Caco-2 (cell line): ENCODE measurements around the gene TAB3. TPM values are rescaled to one million over a fixed set of nuclear protein-coding genes. Genes with fewer than 3 reads are reported as not detected.

ENCODE experiments used
- BruUV-seq: library from RNA; stranded (reverse); fragments of 400-500 nt; replicated peaks from 2 replicates; lab custom pipeline; 2021; lab: Mats Ljungman, UMichigan
- CTCF ChIA-PET: fragments of 300-600 bp; sonication (Branson Sonifier 250); formaldehyde crosslinking; loops from one replicate; lab custom pipeline; 2022; ENCODE audit warnings: antibody characterized with exemption; lab: Charles Lee
- POLR2A ChIA-PET: fragments of 300-600 bp; sonication (Branson Sonifier 250); formaldehyde crosslinking; loops from one replicate; lab custom pipeline; 2022; ENCODE audit warnings: antibody characterized with exemption; lab: Charles Lee
- DNase-seq, 2 experiments: peaks; one replicate each; pipeline versions ENCODE4 v3.0.0 to v3.0.0-alpha.2; 2020 to 2022
- H3K27me3 ChIP-seq: replicated peaks from 2 replicates; pipeline ENCODE4 v1.6.0; 2011; ENCODE audit warnings: low read length; ENCODE audit not compliant: control insufficient read depth, insufficient read depth
- H3K36me3 ChIP-seq: 2 replicates; pipeline ENCODE4 v1.5.1; 2011; ENCODE audit warnings: low read length; ENCODE audit not compliant: control insufficient read depth, insufficient read depth
- H3K4me1 ChIP-seq: fragments of 250-450 bp; sonication (Bioruptor Pico); 2 replicates; pipeline ENCODE4 v1.5.1; 2020; ENCODE audit warnings: mild to moderate bottlenecking
- H3K4me3 ChIP-seq: 2 replicates; pipeline ENCODE4 v1.5.1; 2011; ENCODE audit warnings: low read depth, mild to moderate bottlenecking, control low read depth, low read length
- H3K9me3 ChIP-seq: fragments of 250-450 bp; sonication (Bioruptor Pico); 2 replicates; pipeline ENCODE4 v1.5.1; 2020; ENCODE audit warnings: mild to moderate bottlenecking, moderate library complexity
- H3K27ac Mint-ChIP-seq: one replicate; pipeline ENCODE4 v1.8.0; 2022; ENCODE audit warnings: mixed read lengths; ENCODE audit not compliant: unreplicated experiment
- H3K27me3 Mint-ChIP-seq: one replicate; pipeline ENCODE4 v1.8.0; 2022; ENCODE audit warnings: mixed read lengths; ENCODE audit not compliant: insufficient read depth, unreplicated experiment
- H3K36me3 Mint-ChIP-seq: one replicate; pipeline ENCODE4 v1.8.0; 2022; ENCODE audit warnings: mild to moderate bottlenecking, mixed read lengths; ENCODE audit not compliant: insufficient read depth, unreplicated experiment
- H3K4me1 Mint-ChIP-seq: one replicate; pipeline ENCODE4 v1.8.0; 2022; ENCODE audit warnings: low read depth, mixed read lengths; ENCODE audit not compliant: unreplicated experiment
- H3K4me3 Mint-ChIP-seq: one replicate; pipeline ENCODE4 v1.8.0; 2022; ENCODE audit warnings: mild to moderate bottlenecking, moderate library complexity, mixed read lengths; ENCODE audit not compliant: unreplicated experiment
- H3K9me3 Mint-ChIP-seq: one replicate; pipeline ENCODE4 v1.8.0; 2022; ENCODE audit warnings: mixed read lengths; ENCODE audit not compliant: unreplicated experiment
- CTCF ChIP-seq, 2 experiments: fragments of 200-600 bp in 1 of 2; IDR thresholded peaks; 1 replicate in 1 of 2; 2 replicates in 1 of 2; pipeline versions ENCODE4 v1.5.1 to v1.8.0; 2011 to 2022; ENCODE audit warnings: antibody characterized with exemption in 1 of 2, control low read depth in 1 of 2, inconsistent platforms in 1 of 2, low read depth in 1 of 2, low read length in 1 of 2, mild to moderate bottlenecking in 1 of 2, moderate library complexity in 1 of 2; ENCODE audit not compliant: insufficient read depth in 1 of 2, severe bottlenecking in 1 of 2, unreplicated experiment in 1 of 2
- intact Hi-C: fragments of 100-400 bp; cut with micrococcal nuclease; formaldehyde crosslinking; loops from one replicate; pipeline ENCODE4 v1.10.0; 2022; ENCODE audit not compliant: unreplicated experiment
- total RNA-seq: library from RNA; stranded (reverse); gene quantifications from 2 replicates; pipeline ENCODE4 v1.2.3, GENCODE V29; 2022

The TAB3 gene
- total RNA-seq, 1 experiment from 2014 or later = 14.8 TPM

DNA sequence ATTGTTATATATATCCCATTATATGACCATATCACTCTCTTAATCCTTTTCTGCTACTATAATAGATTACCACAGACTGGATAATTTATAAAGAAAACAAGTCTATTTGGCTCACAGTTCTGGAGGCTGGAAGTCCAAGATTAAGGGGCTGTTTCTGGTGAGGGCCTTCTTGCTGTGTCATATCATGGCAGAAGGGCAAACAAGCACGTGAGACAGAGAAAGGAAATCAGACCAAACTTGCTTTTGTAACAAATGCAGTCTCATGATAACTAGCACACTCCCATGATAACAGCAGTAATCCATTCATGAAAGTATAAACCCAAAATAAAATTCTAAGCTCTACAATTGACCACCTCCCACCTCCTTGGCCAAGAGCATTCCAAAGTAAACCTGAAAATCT lies 16.3 kb upstream of the TAB3 start:
- POLR2A ChIA-PET = no interaction called here

GRCh38 chrX:30904632-30905031 lies 15.6 kb upstream of the TAB3 start:
- DNase-seq = no peak
- Mint-ChIP-seq H3K36me3 (no peaks in the 10 kb centered on the region), H3K4me1 (peaks cover 11% of the 10 kb centered on the region), H3K27me3 (no peaks in the 10 kb centered on the region), H3K4me3 (no peak overlapping the region), H3K9me3 (no peaks in the 10 kb centered on the region), H3K27ac (no peak overlapping the region)
- Histone ChIP-seq H3K4me1 (no peaks in the 10 kb centered on the region), H3K9me3 (no peaks in the 10 kb centered on the region), H3K27me3 (no peaks in the 10 kb centered on the region), H3K4me3 (no peak overlapping the region), H3K36me3 (no peaks in the 10 kb centered on the region)
- no peak for TF ChIP-seq CTCF (IDR thresholded peaks at IDR 0.05; ENCODE audit: insufficient read depth in 1 of 2, low read depth in 1 of 2, low read length in 1 of 2, severe bottlenecking in 1 of 2, unreplicated experiment in 1 of 2)
- CTCF ChIA-PET = no interaction called here
- intact Hi-C loops = no loop called here
- POLR2A ChIA-PET = no interaction called here
- no TSS peak for BruUV-seq

More for the DNA sequence above, 16.3 kb upstream of the TAB3 start:
- H3K4me3 ChIP-seq = no peak overlapping the region
- Mint-ChIP-seq H3K9me3 (no peaks in the 10 kb centered on the region), H3K4me3 (no peak overlapping the region), H3K27ac (no peak overlapping the region), H3K27me3 (no peaks in the 10 kb centered on the region), H3K36me3 (no peaks in the 10 kb centered on the region), H3K4me1 (peaks cover 13% of the 10 kb centered on the region)
- intact Hi-C loops = no loop called here
- BruUV-seq = no TSS peak
- CTCF ChIA-PET = no interaction called here
- no peak for TF ChIP-seq CTCF (IDR thresholded peaks at IDR 0.05; ENCODE audit: insufficient read depth in 1 of 2, low read depth in 1 of 2, low read length in 1 of 2, severe bottlenecking in 1 of 2, unreplicated experiment in 1 of 2)
- no peak for DNase-seq
- H3K4me1 ChIP-seq = no peaks in the 10 kb centered on the region
- no peaks in the 10 kb centered on the region for H3K27me3 ChIP-seq
- no peaks in the 10 kb centered on the region for H3K9me3 ChIP-seq
- H3K36me3 ChIP-seq = no peaks in the 10 kb centered on the region

- intact Hi-C loops = no loop called here
- Mint-ChIP-seq H3K36me3 (no peaks in the 10 kb centered on the region), H3K27me3 (no peaks in the 10 kb centered on the region), H3K9me3 (no peaks in the 10 kb centered on the region), H3K4me3 (no peak overlapping the region), H3K27ac (no peak overlapping the region), H3K4me1 (peaks cover 7% of the 10 kb centered on the region)
- DNase-seq = no peak
- no peaks in the 10 kb centered on the region for H3K36me3 ChIP-seq
- no TSS peak for BruUV-seq
- CTCF ChIA-PET = no interaction called here
- H3K27me3 ChIP-seq = no peaks in the 10 kb centered on the region
- no peak for TF ChIP-seq CTCF (IDR thresholded peaks at IDR 0.05; ENCODE audit: insufficient read depth in 1 of 2, low read depth in 1 of 2, low read length in 1 of 2, severe bottlenecking in 1 of 2, unreplicated experiment in 1 of 2)
- H3K4me3 ChIP-seq = no peak overlapping the region
- no peaks in the 10 kb centered on the region for H3K9me3 ChIP-seq
- no peaks in the 10 kb centered on the region for H3K4me1 ChIP-seq
- POLR2A ChIA-PET = no interaction called here
Measured at GRCh38 chrX:30904186-30904585, 15.1 kb upstream of the TAB3 start.
